Thyroid gland (tissue), 4 donors: ENCODE results near the gene AKT2. TPM values are rescaled to one million over a fixed set of nuclear protein-coding genes. Genes with fewer than 3 reads are reported as not detected.
"Not testable (repeated sequence)": the region's sequence is repeated elsewhere in the genome, so short reads cannot be mapped to it uniquely, and the experiment has no call there.

Experiments
- DNase-seq, 2 donors: peaks; one replicate each; pipeline ENCODE4 v3.0.0-alpha.2; 2019
- H3K27ac ChIP-seq, 3 donors: fragments of 200-600 bp; sonication (generic); 1 replicate in 2 of 3; 2 replicates in 1 of 3; pipeline ENCODE4 v1.5.1; 2016 to 2019; ENCODE audit warnings: mild to moderate bottlenecking in 1 of 3, moderate library complexity in 1 of 3
- H3K27me3 ChIP-seq: fragments of 200-600 bp; sonication (generic); one replicate; pipeline ENCODE4 v1.5.1; 2019
- H3K36me3 ChIP-seq, 2 donors: fragments of 200-600 bp; sonication (generic); one replicate each; pipeline ENCODE4 v1.5.1; 2016 to 2019
- H3K4me1 ChIP-seq, 2 donors: fragments of 200-600 bp; sonication (generic); one replicate each; pipeline ENCODE4 v1.5.1; 2017 to 2019
- H3K4me3 ChIP-seq, 3 donors: fragments of 200-600 bp; sonication (generic); replicated peaks in 1 of 3; 1 replicate in 2 of 3; 2 replicates in 1 of 3; pipeline ENCODE4 v1.5.1; 2016; ENCODE audit warnings: mild to moderate bottlenecking in 1 of 3
- H3K9me3 ChIP-seq: fragments of 200-600 bp; sonication (generic); one replicate; pipeline ENCODE4 v1.5.1; 2017
- CTCF ChIP-seq, 6 experiments: fragments of 200-600 bp in 3 of 6; fragments of 450-650 bp in 3 of 6; sonication (generic) in 3 of 6; IDR thresholded peaks; one replicate each; pipeline ENCODE4 v1.5.1; 2016 to 2019; ENCODE audit warnings: antibody characterized with exemption in 6 of 6, mild to moderate bottlenecking in 2 of 6, inconsistent platforms in 1 of 6, moderate library complexity in 1 of 6
- POLR2A ChIP-seq, 2 donors: fragments of 450-650 bp; IDR thresholded peaks; one replicate each; pipeline ENCODE4 v1.6.1; 2017; ENCODE audit warnings: antibody characterized with exemption in 2 of 2, mild to moderate bottlenecking in 2 of 2, moderate library complexity in 1 of 2
- WGBS, 2 donors: methylation state at CpG; one replicate each; pipeline ENCODE4 v1.1.5; 2017; 5-methylcytosine and 5-hydroxymethylcytosine counted together
- intact Hi-C: fragments of 100-400 bp; cut with DNase I; formaldehyde crosslinking; loops from one replicate; pipeline ENCODE4 v1.15.1; 2023
- total RNA-seq, 4 donors: library from RNA; depleted of rRNA; stranded (reverse); fragments of >200 nt; gene quantifications; one replicate each; pipeline ENCODE4 v1.2.3, GENCODE V29; 2016

Gene AKT2
- total RNA-seq, 4 donors from 2014 or later: 166 to 285 (median 190) TPM

GRCh38 chr19:40223135-40223822 is 61.9 kb downstream of the AKT2 start:
- Histone ChIP-seq H3K27me3 (no peaks in the 10 kb centered on the region), H3K4me1 (peaks cover 7 to 16% of the 10 kb centered on the region in 2 donors), H3K36me3 (no peaks in the 10 kb centered on the region), H3K9me3 (no peaks in the 10 kb centered on the region), H3K27ac (no peak overlapping the region), H3K4me3 (no peak overlapping the region)
- TF ChIP-seq POLR2A (IDR thresholded peaks at IDR 0.05) (no peak), CTCF (IDR thresholded peaks at IDR 0.05) (no peak)
- WGBS, 2 donors: 54 to 67% methylated on average over 24 to 32 of the region's 48 CpGs
- intact Hi-C loops: loop anchor here (5.0 kb wide), 1 partner anchor 86 kb away; no protein-coding TSS in a partner anchor
- DNase-seq: no peak

DNA sequence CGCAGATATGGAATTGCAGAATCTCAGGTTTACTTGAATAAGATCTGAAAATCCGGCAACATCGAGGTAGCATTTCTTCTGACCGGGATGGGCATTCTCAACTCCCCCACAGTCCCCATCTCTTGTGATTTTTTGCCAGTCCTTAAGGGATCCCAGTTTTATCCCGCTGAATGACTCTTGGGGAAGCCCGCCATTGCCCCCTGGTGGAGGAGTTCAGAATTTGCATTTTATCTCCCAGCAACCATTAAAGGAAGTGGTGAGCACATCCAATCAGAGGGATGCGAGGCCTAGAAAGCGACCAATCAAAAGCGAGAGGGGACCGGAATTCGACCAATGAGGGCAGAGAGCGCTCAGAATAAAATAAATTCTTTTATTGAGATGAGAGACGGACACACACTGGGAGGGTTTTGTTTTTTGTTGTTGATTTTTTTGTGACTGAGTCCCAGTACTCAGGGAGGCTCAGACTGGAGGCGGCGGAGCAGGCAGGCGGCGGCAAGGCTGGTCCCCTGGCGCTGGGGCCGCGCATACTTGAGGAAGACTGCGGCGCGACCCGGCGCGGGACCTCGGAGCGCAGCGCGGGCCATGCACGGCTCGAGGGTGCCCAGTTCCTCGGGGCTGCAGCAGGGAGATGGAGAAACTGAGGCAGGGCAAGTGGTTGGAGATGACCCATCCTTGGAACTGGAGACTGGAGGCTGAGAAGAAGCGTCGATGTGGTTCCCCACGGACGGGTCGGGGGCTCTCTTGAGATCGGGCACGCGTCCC is 63.1 kb downstream of the AKT2 start:
- Histone ChIP-seq H3K4me1 (peaks cover 7 to 26% of the 10 kb centered on the region in 2 donors), H3K4me3 (no peak overlapping the region), H3K9me3 (no peaks in the 10 kb centered on the region), H3K27ac (no peak overlapping the region), H3K36me3 (no peaks in the 10 kb centered on the region), H3K27me3 (no peaks in the 10 kb centered on the region)
- TF ChIP-seq CTCF (IDR thresholded peaks at IDR 0.05) (peak; percentile 88 to 96 (median 94)), POLR2A (IDR thresholded peaks at IDR 0.05) (no peak)
- intact Hi-C loops: loop anchor here (5.0 kb wide), 1 partner anchor 85 kb away; no protein-coding TSS in a partner anchor
- peak; percentile 83 to 86 for DNase-seq
- 63 to 66% methylated on average over 41 of the region's 41 CpGs for whole genome bisulfite sequencing, 2 donors

DNA sequence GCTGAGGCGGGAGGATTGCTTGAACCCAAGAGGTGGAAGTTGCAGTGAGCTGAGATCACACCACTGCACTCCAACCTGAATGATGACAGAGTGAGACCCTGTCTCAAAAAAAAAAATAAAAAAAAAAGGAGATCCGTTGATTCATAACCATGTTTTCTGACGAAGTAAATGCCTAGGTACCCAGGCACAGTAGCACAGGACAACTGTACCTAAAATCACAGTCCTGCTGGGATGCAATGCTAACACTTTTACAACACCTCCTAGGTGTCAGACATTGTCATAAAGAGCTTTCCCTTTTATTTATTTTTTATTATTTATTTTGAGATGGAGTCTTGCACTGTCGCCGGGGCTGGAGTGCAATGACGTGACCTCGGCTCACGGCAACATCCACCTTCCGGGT is 64.5 kb downstream of the AKT2 start:
- Histone ChIP-seq H3K36me3 (no peaks in the 10 kb centered on the region), H3K9me3 (no peaks in the 10 kb centered on the region), H3K4me1 (peaks cover 0 to 24% of the 10 kb centered on the region in 2 donors), H3K27ac (no peak overlapping the region), H3K27me3 (no peaks in the 10 kb centered on the region), H3K4me3 (no peak overlapping the region)
- 92 to 93% methylated on average over 9 of the region's 9 CpGs for WGBS, 2 donors
- intact Hi-C loops: loop anchor here (5.0 kb wide), 1 partner anchor 83 kb away; no protein-coding TSS in a partner anchor
- DNase-seq: no peak
- no peak for TF ChIP-seq CTCF (IDR thresholded peaks at IDR 0.05)
- no peak for TF ChIP-seq POLR2A (IDR thresholded peaks at IDR 0.05)

- TF ChIP-seq POLR2A (IDR thresholded peaks at IDR 0.05): no peak
- TF ChIP-seq CTCF (IDR thresholded peaks at IDR 0.05): no peak
- 20 to 36% methylated on average over 7 to 8 of the region's 8 CpGs for WGBS, 2 donors
- intact Hi-C loops: loop anchor here (5.0 kb wide), 1 partner anchor 82 kb away; no protein-coding TSS in a partner anchor
- Histone ChIP-seq H3K27ac (no peak overlapping the region), H3K4me3 (no peak overlapping the region), H3K27me3 (no peaks in the 10 kb centered on the region), H3K36me3 (no peaks in the 10 kb centered on the region), H3K9me3 (no peaks in the 10 kb centered on the region), H3K4me1 (peaks cover 0 to 22% of the 10 kb centered on the region in 2 donors)
- DNase-seq: peak in 1 of 2 donors; percentile 33
These were observed 65.3 kb downstream of the AKT2 start for GRCh38 chr19:40219721-40220276.

DNA sequence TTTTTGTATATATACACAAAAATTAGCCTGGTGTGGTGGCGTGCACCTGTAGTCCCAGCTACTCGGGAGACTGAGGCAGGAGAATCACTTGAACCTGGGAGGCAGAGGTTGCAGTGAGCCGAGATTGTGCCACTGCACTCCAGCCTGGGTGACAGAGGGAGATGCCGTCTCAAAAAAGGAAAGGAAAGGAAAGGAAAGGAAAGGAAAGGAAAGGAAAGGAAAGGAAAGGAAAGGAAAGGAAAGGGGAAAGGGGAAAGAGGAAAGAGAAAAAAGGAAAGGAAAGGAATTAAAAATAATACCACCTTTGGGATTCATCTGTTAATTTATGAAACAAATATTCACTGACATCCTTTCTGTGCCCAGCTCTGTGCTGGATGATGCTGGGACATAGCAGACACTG is 66.1 kb downstream of the AKT2 start:
- 82 to 90% methylated on average over 4 of the region's 4 CpGs for WGBS, 2 donors
- H3K4me1 ChIP-seq: peaks cover 0 to 22% of the 10 kb centered on the region in 2 donors
- intact Hi-C loops, H3K27me3 ChIP-seq, H3K9me3 ChIP-seq, H3K27ac ChIP-seq, H3K36me3 ChIP-seq, DNase-seq, H3K4me3 ChIP-seq: not testable (repeated sequence)
